ENCODE data around the gene FAM131A. TPM values are rescaled to one million over a fixed set of nuclear protein-coding genes. Genes with fewer than 3 reads are reported as not detected.

FAM131A gene
- total and polyA plus RNA-seq, 10 of the 15 experiments (the other 5 are each of a cell fraction or from before 2014, with no cell fraction given), result 0.31 to 4.5 (median 1.5) TPM

DNA sequence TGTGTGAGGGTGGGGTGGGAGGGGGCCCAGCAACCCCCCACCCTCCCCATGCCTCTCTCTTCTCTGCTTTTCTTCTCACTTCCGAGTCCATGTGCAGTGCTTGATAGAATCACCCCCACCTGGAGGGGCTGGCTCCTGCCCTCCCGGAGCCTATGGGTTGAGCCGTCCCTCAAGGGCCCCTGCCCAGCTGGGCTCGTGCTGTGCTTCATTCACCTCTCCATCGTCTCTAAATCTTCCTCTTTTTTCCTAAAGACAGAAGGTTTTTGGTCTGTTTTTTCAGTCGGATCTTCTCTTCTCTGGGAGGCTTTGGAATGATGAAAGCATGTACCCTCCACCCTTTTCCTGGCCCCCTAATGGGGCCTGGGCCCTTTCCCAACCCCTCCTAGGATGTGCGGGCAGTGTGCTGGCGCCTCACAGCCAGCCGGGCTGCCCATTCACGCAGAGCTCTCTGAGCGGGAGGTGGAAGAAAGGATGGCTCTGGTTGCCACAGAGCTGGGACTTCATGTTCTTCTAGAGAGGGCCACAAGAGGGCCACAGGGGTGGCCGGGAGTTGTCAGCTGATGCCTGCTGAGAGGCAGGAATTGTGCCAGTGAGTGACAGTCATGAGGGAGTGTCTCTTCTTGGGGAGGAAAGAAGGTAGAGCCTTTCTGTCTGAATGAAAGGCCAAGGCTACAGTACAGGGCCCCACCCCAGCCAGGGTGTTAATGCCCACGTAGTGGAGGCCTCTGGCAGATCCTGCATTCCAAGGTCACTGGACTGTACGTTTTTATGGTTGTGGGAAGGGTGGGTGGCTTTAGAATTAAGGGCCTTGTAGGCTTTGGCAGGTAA lies 8.1 kb downstream of the FAM131A start (continued):
- TF ChIP-seq, protein P1, sequence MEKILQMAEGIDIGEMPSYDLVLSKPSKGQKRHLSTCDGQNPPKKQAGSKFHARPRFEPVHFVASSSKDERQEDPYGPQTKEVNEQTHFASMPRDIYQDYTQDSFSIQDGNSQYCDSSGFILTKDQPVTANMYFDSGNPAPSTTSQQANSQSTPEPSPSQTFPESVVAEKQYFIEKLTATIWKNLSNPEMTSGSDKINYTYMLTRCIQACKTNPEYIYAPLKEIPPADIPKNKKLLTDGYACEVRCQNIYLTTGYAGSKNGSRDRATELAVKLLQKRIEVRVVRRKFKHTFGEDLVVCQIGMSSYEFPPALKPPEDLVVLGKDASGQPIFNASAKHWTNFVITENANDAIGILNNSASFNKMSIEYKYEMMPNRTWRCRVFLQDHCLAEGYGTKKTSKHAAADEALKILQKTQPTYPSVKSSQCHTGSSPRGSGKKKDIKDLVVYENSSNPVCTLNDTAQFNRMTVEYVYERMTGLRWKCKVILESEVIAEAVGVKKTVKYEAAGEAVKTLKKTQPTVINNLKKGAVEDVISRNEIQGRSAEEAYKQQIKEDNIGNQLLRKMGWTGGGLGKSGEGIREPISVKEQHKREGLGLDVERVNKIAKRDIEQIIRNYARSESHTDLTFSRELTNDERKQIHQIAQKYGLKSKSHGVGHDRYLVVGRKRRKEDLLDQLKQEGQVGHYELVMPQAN (conservative IDR thresholded peaks at IDR 0.05), result no peak
- TF ChIP-seq, protein P2, sequence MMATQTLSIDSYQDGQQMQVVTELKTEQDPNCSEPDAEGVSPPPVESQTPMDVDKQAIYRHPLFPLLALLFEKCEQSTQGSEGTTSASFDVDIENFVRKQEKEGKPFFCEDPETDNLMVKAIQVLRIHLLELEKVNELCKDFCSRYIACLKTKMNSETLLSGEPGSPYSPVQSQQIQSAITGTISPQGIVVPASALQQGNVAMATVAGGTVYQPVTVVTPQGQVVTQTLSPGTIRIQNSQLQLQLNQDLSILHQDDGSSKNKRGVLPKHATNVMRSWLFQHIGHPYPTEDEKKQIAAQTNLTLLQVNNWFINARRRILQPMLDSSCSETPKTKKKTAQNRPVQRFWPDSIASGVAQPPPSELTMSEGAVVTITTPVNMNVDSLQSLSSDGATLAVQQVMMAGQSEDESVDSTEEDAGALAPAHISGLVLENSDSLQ (IDR thresholded peaks at IDR 0.05), result peak; percentile 90

DNA sequence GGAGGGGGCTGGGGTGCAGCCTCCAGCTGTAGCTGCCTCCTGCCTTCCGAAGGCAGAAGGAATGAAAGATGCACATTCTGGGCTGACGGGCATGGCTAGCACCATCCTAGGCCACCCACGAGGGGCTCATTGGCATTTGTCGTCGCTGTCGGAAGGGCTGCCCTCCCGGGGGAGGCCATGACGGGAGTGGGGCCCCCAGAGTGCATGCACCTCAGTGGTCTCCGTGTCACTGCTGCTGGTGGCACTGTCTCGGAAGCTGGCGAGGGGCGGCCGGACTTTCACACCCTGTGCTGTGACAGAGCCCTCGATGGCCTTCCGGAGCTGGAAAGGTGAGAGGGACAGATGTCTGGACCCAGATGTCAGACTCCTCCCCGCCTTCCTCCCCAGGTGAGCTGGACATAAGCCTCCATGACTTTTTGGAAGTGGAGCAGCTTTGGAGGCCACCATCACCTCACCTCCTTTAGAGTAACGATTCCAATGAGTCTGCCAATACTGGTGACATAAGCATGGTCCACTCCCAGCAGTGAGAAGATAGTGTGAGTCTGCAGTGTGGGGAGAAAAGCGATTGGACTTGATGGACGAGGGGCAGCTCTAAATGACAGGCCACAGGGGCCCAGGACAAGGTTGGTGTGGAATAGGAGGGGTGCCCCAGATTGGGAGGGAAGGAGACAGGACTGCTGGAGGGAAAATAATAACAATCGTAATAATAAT lies 9.2 kb downstream of the FAM131A start:
- CTCF ChIA-PET, result no interaction called here
- TF ChIP-seq BMI1 (IDR thresholded peaks at IDR 0.05; ENCODE audit: borderline replicate concordance), result no peak
- no peak for TF ChIP-seq SMAD1 (IDR thresholded peaks at IDR 0.05; ENCODE audit: low read depth, partially characterized antibody)
- no peak for TF ChIP-seq SRF (IDR thresholded peaks at IDR 0.05; ENCODE audit: low read depth in 2 of 2, low read length in 2 of 2)
- no peak for TF ChIP-seq JUND (IDR thresholded peaks at IDR 0.05; ENCODE audit: low read depth, low read length)
- TF ChIP-seq BCL11A (IDR thresholded peaks at IDR 0.05; ENCODE audit: low read depth, low read length), result no peak
- no peak for TF ChIP-seq ZNF207 (IDR thresholded peaks at IDR 0.05; ENCODE audit: borderline replicate concordance)
- TF ChIP-seq NRF1 (conservative IDR thresholded peaks at IDR 0.05; ENCODE audit: low read depth, low read length), result no peak
- TF ChIP-seq SMC3 (IDR thresholded peaks at IDR 0.05; ENCODE audit: borderline replicate concordance, low read length), result no peak
- no peak for TF ChIP-seq WRNIP1 (IDR thresholded peaks at IDR 0.05; ENCODE audit: borderline replicate concordance, low read depth, low read length)
- TF ChIP-seq MTA3 (IDR thresholded peaks at IDR 0.05; ENCODE audit: borderline replicate concordance, low read length), result no peak
- TF ChIP-seq, protein P3, sequence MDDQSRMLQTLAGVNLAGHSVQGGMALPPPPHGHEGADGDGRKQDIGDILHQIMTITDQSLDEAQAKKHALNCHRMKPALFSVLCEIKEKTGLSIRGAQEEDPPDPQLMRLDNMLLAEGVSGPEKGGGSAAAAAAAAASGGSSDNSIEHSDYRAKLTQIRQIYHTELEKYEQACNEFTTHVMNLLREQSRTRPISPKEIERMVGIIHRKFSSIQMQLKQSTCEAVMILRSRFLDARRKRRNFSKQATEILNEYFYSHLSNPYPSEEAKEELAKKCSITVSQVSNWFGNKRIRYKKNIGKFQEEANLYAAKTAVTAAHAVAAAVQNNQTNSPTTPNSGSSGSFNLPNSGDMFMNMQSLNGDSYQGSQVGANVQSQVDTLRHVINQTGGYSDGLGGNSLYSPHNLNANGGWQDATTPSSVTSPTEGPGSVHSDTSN (IDR thresholded peaks at IDR 0.05; ENCODE audit: insufficient replicate concordance, low read depth, low read length), result no peak
- TF ChIP-seq SREBF1 (IDR thresholded peaks at IDR 0.05; ENCODE audit: low read length), result no peak
- no peak for TF ChIP-seq IKZF1 (conservative IDR thresholded peaks at IDR 0.05)
- TF ChIP-seq NR2C1 (IDR thresholded peaks at IDR 0.05), result no peak
- TF ChIP-seq FOS (IDR thresholded peaks at IDR 0.05; ENCODE audit: borderline replicate concordance, extremely low read depth, insufficient read length), result no peak

More for the DNA sequence above, 9.2 kb downstream of the FAM131A start:
- in situ Hi-C loops (cut with MboI), result no loop called here
- BruUV-seq (replicated peaks), result no TSS peak
- H3K9me3 ChIP-seq (replicated peaks; ENCODE audit: control insufficient read depth, insufficient read depth, low read length), result no peaks in the 10 kb centered on the region
- intact Hi-C loops (cut with micrococcal nuclease; ENCODE audit: unreplicated experiment), result no loop called here
- H3K27ac ChIP-seq (ENCODE audit: control insufficient read depth, insufficient read depth), result no peak overlapping the region
- H3K79me2 ChIP-seq (ENCODE audit: control insufficient read depth, insufficient read depth, low read length), result no peaks in the 10 kb centered on the region
- no peak overlapping the region for H3K4me3 ChIP-seq
- no peaks in the 10 kb centered on the region for H3K4me1 ChIP-seq (ENCODE audit: control insufficient read depth, insufficient read depth, low read length)
- H3K36me3 ChIP-seq (ENCODE audit: control insufficient read depth in 2 of 2, insufficient read depth in 2 of 2, low read length in 1 of 2), result no peaks in the 10 kb centered on the region
- no peak overlapping the region for H3K4me2 ChIP-seq (ENCODE audit: control insufficient read depth, insufficient read depth)
- no peak overlapping the region for H2AFZ ChIP-seq (ENCODE audit: control insufficient read depth, low read depth, low read length)
- POLR2A ChIA-PET, result no interaction called here
- ATAC-seq, result no peak
- SMC1A ChIA-PET (ENCODE audit: uncharacterized antibody, unreplicated experiment), result no interaction called here
- FAIRE-seq, result no peak
- no peak overlapping the region for H3K9ac ChIP-seq (ENCODE audit: control insufficient read depth, insufficient read depth, low read length)
- RAD21 ChIA-PET (ENCODE audit: unreplicated experiment), result no interaction called here
- WGBS (ENCODE audit: insufficient coverage, insufficient replicate concordance, low lambda C conversion rate, missing lambda C conversion rate), result 77% methylated on average over 19 of the region's 20 CpGs
- DNase-seq (ENCODE audit: low read depth, low spot score), result no peak
- H4K20me1 ChIP-seq (ENCODE audit: control insufficient read depth, insufficient read depth), result no peaks in the 10 kb centered on the region
- no peaks in the 10 kb centered on the region for H3K27me3 ChIP-seq (replicated peaks in 1 of 2; ENCODE audit: control insufficient read depth in 2 of 2, insufficient read depth in 2 of 2, low read length in 1 of 2)
